GM18951 (cell line): ENCODE measurements around the gene CPLX1.
"Not testable (repeated sequence)": the region's sequence is repeated elsewhere in the genome, so short reads cannot be mapped to it uniquely, and the experiment has no call there.

Experiments used
- POLR2A ChIP-seq: IDR thresholded peaks from 4 replicates; pipeline ENCODE4 v1.6.1; 2011; ENCODE audit warnings: mild to moderate bottlenecking; ENCODE audit not compliant: insufficient read length, insufficient read depth; ENCODE audit errors: extremely low read depth
- in situ Hi-C: fragments of 300-500 bp; cut with MboI; formaldehyde crosslinking; loops from one replicate; pipeline ENCODE4 v1.12.0; 2022; ENCODE audit warnings: low sequenced_read_pairs, mixed read lengths, inconsistent platforms; ENCODE audit not compliant: unreplicated experiment

Gene CPLX1

GRCh38 chr4:744212-744841, 81.6 kb downstream of the CPLX1 start:
- in situ Hi-C loops = no loop called here
- no peak for TF ChIP-seq POLR2A

- in situ Hi-C loops = no loop called here
- no peak for TF ChIP-seq POLR2A
Observed at GRCh38 chr4:743463-744211, 82.3 kb downstream of the CPLX1 start.

GRCh38 chr4:742742-743311, 83.1 kb downstream of the CPLX1 start:
- in situ Hi-C loops = no loop called here
- TF ChIP-seq POLR2A = no peak

GRCh38 chr4:742096-742741, 83.7 kb downstream of the CPLX1 start:
- no peak for TF ChIP-seq POLR2A
- in situ Hi-C loops = no loop called here

- in situ Hi-C loops = no loop called here
- TF ChIP-seq POLR2A = no peak
Observed at GRCh38 chr4:740656-741282, 85.2 kb downstream of the CPLX1 start.

GRCh38 chr4:740011-740410, 85.9 kb downstream of the CPLX1 start:
- TF ChIP-seq POLR2A = no peak
- in situ Hi-C loops = no loop called here

- TF ChIP-seq POLR2A = no peak
- in situ Hi-C loops = no loop called here
Observed at GRCh38 chr4:739569-739968, 86.4 kb downstream of the CPLX1 start.

- in situ Hi-C loops = no loop called here
- TF ChIP-seq POLR2A = no peak
Observed at GRCh38 chr4:738781-739280, 87.1 kb downstream of the CPLX1 start.

GRCh38 chr4:736561-736960, 89.4 kb downstream of the CPLX1 start:
- in situ Hi-C loops = not testable (repeated sequence)

- in situ Hi-C loops = no loop called here
Observed at GRCh38 chr4:735583-735982, 90.3 kb downstream of the CPLX1 start.

More at GRCh38 chr4:735583-735982, 90.3 kb downstream of the CPLX1 start:
- TF ChIP-seq POLR2A = no peak
